Neural cell (in vitro differentiated cells): Measurements from ENCODE around the gene ST3GAL4. TPM values are rescaled to one million over a fixed set of nuclear protein-coding genes. Genes with fewer than 3 reads are reported as not detected.

Experiments
- H2AFZ ChIP-seq: fragments of 200-600, 300-800 bp; sonication (generic), shearing (Covaris generic); 2 replicates; pipeline ENCODE4 v1.6.0; 2014; ENCODE audit warnings: low read depth, mild to moderate bottlenecking, antibody characterized with exemption, low read length, moderate library complexity
- H3F3A ChIP-seq: fragments of 200-600 bp; shearing (Covaris generic); 2 replicates; pipeline ENCODE4 v1.6.1; 2016; ENCODE audit warnings: mild to moderate bottlenecking, moderate library complexity, mixed read lengths, antibody characterized with exemption, low read length; ENCODE audit not compliant: insufficient read depth, poor library complexity, severe bottlenecking
- H3K27ac ChIP-seq: fragments of 200-600, 300-800 bp; sonication (generic), shearing (Covaris generic); 2 replicates; pipeline ENCODE4 v1.5.1; 2014; ENCODE audit warnings: mild to moderate bottlenecking, low read length, moderate library complexity
- H3K27me3 ChIP-seq: fragments of 300-800, 200-600 bp; sonication (generic), shearing (Covaris generic); 2 replicates; pipeline ENCODE4 v1.6.0; 2014; ENCODE audit warnings: mild to moderate bottlenecking, low read depth, low read length, moderate library complexity; ENCODE audit not compliant: insufficient read depth
- H3K36me3 ChIP-seq: fragments of 300-800, 200-600 bp; sonication (generic), shearing (Covaris generic); 2 replicates; pipeline ENCODE4 v1.5.1; 2014; ENCODE audit warnings: mild to moderate bottlenecking, antibody characterized with exemption, low read length, moderate library complexity; ENCODE audit not compliant: insufficient read depth
- H3K4me2 ChIP-seq: fragments of 300-800, 200-600 bp; sonication (generic), shearing (Covaris generic); 2 replicates; pipeline ENCODE4 v1.6.0; 2014; ENCODE audit warnings: mild to moderate bottlenecking, low read length
- H3K4me3 ChIP-seq: fragments of 300-800, 200-600 bp; sonication (generic), shearing (Covaris generic); 2 replicates; pipeline ENCODE4 v1.5.1; 2014; ENCODE audit warnings: mild to moderate bottlenecking, low read length, moderate library complexity
- H3K79me2 ChIP-seq: fragments of 200-600 bp; shearing (Covaris generic); replicated peaks from 2 replicates; pipeline ENCODE4 v1.6.0; 2014; ENCODE audit warnings: mild to moderate bottlenecking, low read length, moderate library complexity; ENCODE audit not compliant: insufficient read depth
- H3K9ac ChIP-seq: fragments of 300-800, 200-600 bp; sonication (generic), shearing (Covaris generic); 2 replicates; pipeline ENCODE4 v1.6.1; 2016; ENCODE audit warnings: mild to moderate bottlenecking, low read length, mixed read lengths
- H3K9me2 ChIP-seq: fragments of 200-600 bp; shearing (Covaris generic); 2 replicates; pipeline ENCODE4 v1.6.1; 2016; ENCODE audit warnings: mild to moderate bottlenecking, low read length, mixed read lengths; ENCODE audit not compliant: insufficient read depth
- H3K9me3 ChIP-seq: fragments of 200-600, 300-800 bp; sonication (generic), shearing (Covaris generic); 2 replicates; pipeline ENCODE4 v1.6.1; 2016; ENCODE audit warnings: mild to moderate bottlenecking, mixed run types, low read length, moderate library complexity, mixed read lengths
- H4K20me1 ChIP-seq: fragments of 200-600 bp; shearing (Covaris generic); 2 replicates; pipeline ENCODE4 v1.6.1; 2016; ENCODE audit warnings: mild to moderate bottlenecking, mixed run types; ENCODE audit not compliant: insufficient read depth
- CTCF ChIP-seq: fragments of 450-650 bp; IDR thresholded peaks from 2 replicates; pipeline ENCODE4 v1.5.1; 2014; ENCODE audit warnings: antibody characterized with exemption, mild to moderate bottlenecking, moderate library complexity; ENCODE audit not compliant: poor library complexity, severe bottlenecking
- EP300 ChIP-seq: fragments of 450-650 bp; conservative IDR thresholded peaks from 2 replicates; pipeline ENCODE4 v1.6.1; 2014; ENCODE audit warnings: antibody characterized with exemption, mild to moderate bottlenecking, moderate library complexity; ENCODE audit not compliant: poor library complexity, severe bottlenecking
- EZH2 ChIP-seq: fragments of 200-600, 300-800 bp; shearing (Covaris generic), sonication (generic); IDR thresholded peaks from 2 replicates; pipeline ENCODE4 v1.6.1; 2014; ENCODE audit warnings: antibody characterized with exemption, low read length, borderline replicate concordance, mild to moderate bottlenecking; ENCODE audit not compliant: insufficient read depth, poor library complexity, severe bottlenecking
- MXI1 ChIP-seq: fragments of 450-650 bp; conservative IDR thresholded peaks from 2 replicates; pipeline ENCODE4 v1.6.1; 2014; ENCODE audit warnings: antibody characterized with exemption, mild to moderate bottlenecking; ENCODE audit not compliant: poor library complexity, severe bottlenecking
- POLR2AphosphoS5 ChIP-seq: IDR thresholded peaks from 2 replicates; pipeline ENCODE4 v1.6.1; 2012
- RAD21 ChIP-seq: fragments of 450-650 bp; conservative IDR thresholded peaks from 2 replicates; pipeline ENCODE4 v1.6.1; 2014; ENCODE audit warnings: antibody characterized with exemption, mild to moderate bottlenecking, moderate library complexity
- REST ChIP-seq: IDR thresholded peaks from 2 replicates; pipeline ENCODE4 v1.6.1; 2012; ENCODE audit warnings: borderline replicate concordance
- SMC3 ChIP-seq: fragments of 450-650 bp; conservative IDR thresholded peaks from 2 replicates; pipeline ENCODE4 v1.6.1; 2014; ENCODE audit warnings: antibody characterized with exemption, mild to moderate bottlenecking, moderate library complexity; ENCODE audit not compliant: poor library complexity
- TAF1 ChIP-seq: IDR thresholded peaks from 2 replicates; pipeline ENCODE4 v1.6.1; 2012; ENCODE audit warnings: low read depth
- polyA plus RNA-seq: library from polyadenylated mRNA; depleted of rRNA; stranded (reverse); fragments of >200 nt; gene quantifications from 2 replicates; pipeline ENCODE4 v1.2.3, GENCODE V29; 2014

ST3GAL4 gene
- polyA plus RNA-seq, 1 donor from 2014 or later = 46.1 TPM

- Histone ChIP-seq H2AFZ (no peak overlapping the region), H3K9me3 (no peaks in the 10 kb centered on the region), H3K4me3 (no peak overlapping the region), H3K27me3 (no peaks in the 10 kb centered on the region), H4K20me1 (no peaks in the 10 kb centered on the region), H3K9me2 (no peaks in the 10 kb centered on the region), H3F3A (no peaks in the 10 kb centered on the region), H3K36me3 (no peaks in the 10 kb centered on the region), H3K27ac (no peak overlapping the region), H3K79me2 (no peaks in the 10 kb centered on the region), H3K4me2 (no peak overlapping the region), H3K9ac (no peak overlapping the region)
- TF ChIP-seq CTCF (no peak), SMC3 (no peak), EP300 (no peak), REST (no peak), MXI1 (no peak), EZH2 (no peak), TAF1 (no peak), POLR2AphosphoS5 (no peak), RAD21 (no peak)
These were observed 106.5 kb downstream of the ST3GAL4 start for GRCh38 chr11:126461996-126462395.

- no peaks in the 10 kb centered on the region for H3F3A ChIP-seq
- H3K79me2 ChIP-seq = no peaks in the 10 kb centered on the region
- no peak overlapping the region for H2AFZ ChIP-seq
- no peaks in the 10 kb centered on the region for H4K20me1 ChIP-seq
- no peak overlapping the region for H3K4me3 ChIP-seq
- no peaks in the 10 kb centered on the region for H3K27me3 ChIP-seq
- H3K9me3 ChIP-seq = no peaks in the 10 kb centered on the region
- no peak overlapping the region for H3K27ac ChIP-seq
- H3K36me3 ChIP-seq = no peaks in the 10 kb centered on the region
- H3K9me2 ChIP-seq = no peaks in the 10 kb centered on the region
- TF ChIP-seq REST (no peak), EP300 (no peak), SMC3 (no peak), EZH2 (no peak), CTCF (no peak), RAD21 (no peak), MXI1 (no peak), TAF1 (no peak), POLR2AphosphoS5 (no peak)
- H3K4me2 ChIP-seq = no peak overlapping the region
- H3K9ac ChIP-seq = no peak overlapping the region
These were observed 106.9 kb downstream of the ST3GAL4 start for GRCh38 chr11:126462422-126462821.
